ENCODE measurements around the gene FLRT1. TPM values are rescaled to one million over a fixed set of nuclear protein-coding genes. Genes with fewer than 3 reads are reported as not detected.

FLRT1 gene
- total RNA-seq, 1 experiment from 2014 or later: not detected

DNA sequence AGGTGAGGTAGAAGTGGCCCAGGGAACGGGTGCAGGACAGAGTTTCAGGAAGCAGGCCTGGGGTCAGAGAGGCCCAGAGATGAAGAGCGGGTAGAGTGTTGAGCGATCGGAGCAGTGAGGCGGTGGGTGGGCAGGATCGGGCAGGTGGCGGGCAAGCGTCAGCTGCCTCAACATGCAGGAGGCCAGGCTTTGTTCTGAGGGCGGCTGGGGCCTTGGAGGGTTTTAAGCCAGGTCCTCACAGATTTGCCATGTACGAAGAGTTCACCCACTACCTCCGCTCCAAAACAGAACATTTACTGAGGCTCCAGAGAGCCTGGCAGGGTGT, 29.4 kb downstream of the FLRT1 start:
- Histone ChIP-seq H3K36me3 (ENCODE audit: insufficient read depth, low read length) (no peaks in the 10 kb centered on the region), H3K27ac (ENCODE audit: low read length) (no peak overlapping the region), H3K9me3 (ENCODE audit: low read length) (no peaks in the 10 kb centered on the region), H3K4me2 (ENCODE audit: low read depth, low read length, poor library complexity, severe bottlenecking) (no peak overlapping the region), H2AFZ (ENCODE audit: low read length) (no peak overlapping the region), H3K9me2 (replicated peaks; ENCODE audit: insufficient read depth, low read length) (no peaks in the 10 kb centered on the region), H3K9ac (ENCODE audit: low read length) (no peak overlapping the region), H4K20me1 (ENCODE audit: insufficient read depth, low read depth, low read length) (peaks cover 4% of the 10 kb centered on the region; the same call in 1 of the 2 replicates), H3K4me3 (ENCODE audit: low read length) (no peak overlapping the region), H3K79me2 (ENCODE audit: low read length) (no peaks in the 10 kb centered on the region), H3K27me3 (ENCODE audit: low read length) (no peaks in the 10 kb centered on the region), H3K4me1 (ENCODE audit: low read length) (peaks cover 11% of the 10 kb centered on the region)
- no peak for DNase-seq

DNA sequence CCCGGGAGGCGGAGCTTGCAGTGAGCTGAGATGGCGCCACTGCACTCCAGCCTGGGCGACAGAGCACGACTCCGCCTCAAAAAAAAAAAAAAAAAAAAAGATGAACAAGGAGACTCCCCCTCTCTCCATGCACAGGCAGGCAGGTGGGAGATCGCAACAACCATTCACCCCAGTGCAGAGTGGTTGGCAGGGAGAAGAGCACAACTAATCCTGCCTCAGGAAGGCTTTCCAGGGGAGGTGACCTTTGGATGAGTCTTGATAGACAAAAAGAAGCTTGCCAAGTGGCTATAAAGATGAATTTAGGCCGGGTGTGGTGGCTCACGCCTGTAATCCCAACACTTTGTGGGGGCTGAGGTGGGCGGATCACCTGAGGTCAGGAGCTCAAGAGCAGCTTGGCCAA, 30.0 kb downstream of the FLRT1 start:
- Histone ChIP-seq H3K9me2 (replicated peaks; ENCODE audit: insufficient read depth, low read length) (no peaks in the 10 kb centered on the region), H3K36me3 (ENCODE audit: insufficient read depth, low read length) (no peaks in the 10 kb centered on the region), H2AFZ (ENCODE audit: low read length) (no peak overlapping the region), H3K9ac (ENCODE audit: low read length) (no peak overlapping the region), H4K20me1 (ENCODE audit: insufficient read depth, low read depth, low read length) (no peaks in the 10 kb centered on the region), H3K79me2 (ENCODE audit: low read length) (no peaks in the 10 kb centered on the region), H3K4me2 (ENCODE audit: low read depth, low read length, poor library complexity, severe bottlenecking) (no peak overlapping the region), H3K27ac (ENCODE audit: low read length) (no peak overlapping the region), H3K4me3 (ENCODE audit: low read length) (no peak overlapping the region), H3K4me1 (ENCODE audit: low read length) (peaks cover 6% of the 10 kb centered on the region), H3K27me3 (ENCODE audit: low read length) (no peaks in the 10 kb centered on the region), H3K9me3 (ENCODE audit: low read length) (no peaks in the 10 kb centered on the region)
- DNase-seq: no peak

DNA sequence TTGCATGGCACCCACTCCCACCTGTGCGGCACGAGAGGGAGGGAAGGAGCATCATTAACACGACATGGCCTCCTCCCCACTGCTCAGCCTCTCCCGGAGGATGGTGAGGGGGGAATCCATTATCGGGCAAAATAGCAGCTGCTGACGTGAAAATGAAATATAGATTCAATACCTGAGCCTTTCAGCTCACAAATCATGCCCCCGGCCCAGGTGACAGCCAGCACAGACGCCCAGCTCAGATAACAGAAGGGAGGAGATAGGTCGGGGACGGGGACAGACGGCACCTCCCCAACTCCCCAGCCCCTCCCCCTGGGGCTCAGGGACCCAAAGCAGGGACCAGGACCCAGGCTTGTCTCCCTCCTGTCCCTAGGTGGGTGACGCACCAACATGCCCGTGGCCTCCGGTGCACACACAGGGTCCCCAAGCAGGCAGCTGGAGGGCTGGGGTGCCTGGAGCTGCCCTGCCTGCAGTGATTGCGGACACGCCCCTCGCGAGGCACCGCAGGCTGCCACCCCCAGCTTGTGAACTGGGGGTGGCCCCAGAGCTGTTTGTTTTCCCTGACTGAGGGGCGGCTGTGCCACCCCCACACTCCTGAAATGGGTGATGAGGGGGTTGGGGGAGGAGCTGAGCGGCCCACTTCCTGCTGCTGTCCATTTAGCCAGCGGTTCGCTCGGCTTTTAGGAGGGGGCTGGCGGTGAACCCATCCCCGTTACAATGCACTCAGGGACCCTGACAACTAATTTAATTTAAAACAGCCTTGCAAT, 31.7 kb downstream of the FLRT1 start:
- H3K4me2 ChIP-seq (ENCODE audit: low read depth, low read length, poor library complexity, severe bottlenecking): no peak overlapping the region
- H3K4me1 ChIP-seq (ENCODE audit: low read length): no peaks in the 10 kb centered on the region
- no peaks in the 10 kb centered on the region for H3K27me3 ChIP-seq (ENCODE audit: low read length)
- H3K4me3 ChIP-seq (ENCODE audit: low read length): no peak overlapping the region
- H3K9me3 ChIP-seq (ENCODE audit: low read length): no peaks in the 10 kb centered on the region
- no peaks in the 10 kb centered on the region for H3K36me3 ChIP-seq (ENCODE audit: insufficient read depth, low read length)
- H4K20me1 ChIP-seq (ENCODE audit: insufficient read depth, low read depth, low read length): no peaks in the 10 kb centered on the region
- no peaks in the 10 kb centered on the region for H3K79me2 ChIP-seq (ENCODE audit: low read length)
- no peak for DNase-seq
- H3K9me2 ChIP-seq (replicated peaks; ENCODE audit: insufficient read depth, low read length): no peaks in the 10 kb centered on the region
- no peak overlapping the region for H2AFZ ChIP-seq (ENCODE audit: low read length)
- no peak overlapping the region for H3K27ac ChIP-seq (ENCODE audit: low read length)
- H3K9ac ChIP-seq (ENCODE audit: low read length): no peak overlapping the region

DNA sequence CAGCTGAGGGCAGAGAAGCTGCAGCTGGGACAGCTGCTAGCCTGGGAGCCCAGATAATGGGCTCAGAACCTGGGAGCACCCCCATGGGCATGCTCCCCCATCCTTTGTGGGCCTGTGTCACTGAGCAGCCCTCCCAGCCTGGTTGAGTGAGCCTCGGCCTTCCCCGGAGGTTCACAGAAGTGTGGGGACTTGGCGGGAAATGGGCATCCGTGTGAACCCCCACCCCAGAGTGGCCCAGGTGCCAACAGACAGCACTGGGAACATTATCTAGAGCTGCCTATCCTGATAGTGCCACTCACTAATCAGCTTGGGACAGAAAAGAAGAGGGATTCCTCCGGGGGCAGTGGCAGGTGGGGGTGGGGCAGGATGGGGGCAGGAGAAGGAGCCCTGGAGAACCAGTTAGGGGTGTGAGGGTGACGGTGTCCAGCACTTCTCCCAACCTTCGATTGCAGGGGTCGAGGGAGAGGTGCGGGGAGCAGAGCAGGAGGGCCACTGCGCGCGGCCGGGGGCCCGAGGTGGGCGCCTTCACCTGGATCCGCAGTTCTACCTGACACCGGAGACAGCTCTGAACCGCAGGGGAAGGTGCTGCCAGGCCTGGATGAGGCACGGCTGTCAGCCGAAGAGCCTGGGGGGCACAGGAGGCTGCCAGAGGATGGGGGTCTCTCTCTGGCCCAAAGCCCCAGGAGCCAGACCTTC, 33.1 kb downstream of the FLRT1 start:
- H3K9me3 ChIP-seq (ENCODE audit: low read length): no peaks in the 10 kb centered on the region

DNA sequence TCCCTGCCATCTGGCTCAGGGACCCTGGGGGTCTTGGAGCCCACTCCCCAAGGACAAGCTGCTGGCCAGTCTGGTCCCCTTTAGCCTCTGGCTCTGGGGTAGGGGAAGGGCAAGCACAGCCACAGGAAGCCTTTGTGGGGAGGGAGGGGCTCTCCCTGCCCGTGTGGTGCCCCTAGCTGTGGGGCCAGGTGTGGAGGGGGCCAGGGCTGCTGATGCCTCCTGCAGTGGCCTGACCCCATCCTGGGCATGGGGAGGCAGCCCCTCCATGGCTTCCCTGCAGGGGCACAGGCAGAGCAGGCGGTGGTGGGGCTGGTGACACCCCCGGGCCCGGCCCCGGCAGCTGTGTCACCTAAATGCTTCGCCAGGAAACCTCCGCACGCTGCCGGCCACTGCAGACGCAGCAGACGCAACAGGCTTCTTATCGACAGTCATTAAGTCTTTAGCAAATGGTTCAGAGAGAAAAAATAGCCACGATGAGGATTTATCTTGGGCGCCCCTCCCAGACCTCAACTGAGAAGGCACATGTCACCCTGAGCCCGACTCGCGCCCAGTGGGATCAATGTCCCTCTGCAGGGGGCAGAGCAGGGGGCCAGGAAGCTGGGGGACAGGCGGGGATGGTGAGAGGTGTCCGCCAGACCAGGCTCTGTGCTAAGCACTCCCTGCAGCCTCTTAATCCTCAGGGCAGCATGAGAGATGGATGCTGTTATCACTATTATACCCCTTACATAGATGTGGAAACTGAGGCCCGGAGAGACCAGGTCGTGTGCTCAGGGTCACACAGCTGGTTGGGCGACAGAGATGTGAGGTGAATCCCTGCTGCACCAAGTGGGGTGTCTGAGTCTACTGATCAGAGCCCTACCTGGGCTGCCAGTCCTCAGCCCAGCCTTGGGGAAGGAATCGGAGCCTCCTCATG, 33.9 kb downstream of the FLRT1 start:
- Histone ChIP-seq H3K36me3 (ENCODE audit: insufficient read depth, low read length) (no peaks in the 10 kb centered on the region), H3K79me2 (ENCODE audit: low read length) (no peaks in the 10 kb centered on the region), H4K20me1 (ENCODE audit: insufficient read depth, low read depth, low read length) (no peaks in the 10 kb centered on the region), H3K9me3 (ENCODE audit: low read length) (no peaks in the 10 kb centered on the region), H3K9ac (ENCODE audit: low read length) (no peak overlapping the region), H2AFZ (ENCODE audit: low read length) (no peak overlapping the region), H3K27me3 (ENCODE audit: low read length) (no peaks in the 10 kb centered on the region), H3K9me2 (replicated peaks; ENCODE audit: insufficient read depth, low read length) (no peaks in the 10 kb centered on the region), H3K4me3 (ENCODE audit: low read length) (no peak overlapping the region), H3K4me2 (ENCODE audit: low read depth, low read length, poor library complexity, severe bottlenecking) (no peak overlapping the region), H3K4me1 (ENCODE audit: low read length) (no peaks in the 10 kb centered on the region), H3K27ac (ENCODE audit: low read length) (no peak overlapping the region)
- no peak for DNase-seq

More for the DNA sequence above, 33.1 kb downstream of the FLRT1 start:
- no peak overlapping the region for H3K4me3 ChIP-seq (ENCODE audit: low read length)
- H3K4me1 ChIP-seq (ENCODE audit: low read length): no peaks in the 10 kb centered on the region
- no peak for DNase-seq
- no peaks in the 10 kb centered on the region for H3K36me3 ChIP-seq (ENCODE audit: insufficient read depth, low read length)
- no peaks in the 10 kb centered on the region for H3K79me2 ChIP-seq (ENCODE audit: low read length)
- no peaks in the 10 kb centered on the region for H3K9me2 ChIP-seq (replicated peaks; ENCODE audit: insufficient read depth, low read length)
- H3K27me3 ChIP-seq (ENCODE audit: low read length): no peaks in the 10 kb centered on the region
- no peak overlapping the region for H3K9ac ChIP-seq (ENCODE audit: low read length)
- no peak overlapping the region for H2AFZ ChIP-seq (ENCODE audit: low read length)
- no peak overlapping the region for H3K27ac ChIP-seq (ENCODE audit: low read length)
- no peaks in the 10 kb centered on the region for H4K20me1 ChIP-seq (ENCODE audit: insufficient read depth, low read depth, low read length)
- H3K4me2 ChIP-seq (ENCODE audit: low read depth, low read length, poor library complexity, severe bottlenecking): no peak overlapping the region

DNA sequence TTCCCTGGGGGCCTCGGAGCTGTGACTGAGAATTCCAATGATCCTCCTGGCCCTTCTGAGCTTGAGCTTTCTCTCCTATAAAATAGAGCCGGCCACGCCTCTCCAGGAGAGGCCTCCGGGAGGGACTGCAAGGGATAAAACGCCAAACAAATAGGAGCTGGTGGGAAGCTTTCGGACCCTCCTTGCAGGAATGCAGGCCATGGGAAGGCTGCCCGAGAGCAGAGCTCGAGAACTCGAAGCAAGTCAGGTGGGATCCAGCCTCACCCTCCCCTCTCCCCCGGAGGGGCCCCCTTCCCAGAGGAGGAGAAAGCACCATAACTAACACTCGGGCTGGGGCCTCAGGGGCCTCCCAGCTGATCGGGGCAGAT, 34.6 kb downstream of the FLRT1 start:
- H2AFZ ChIP-seq (ENCODE audit: low read length): no peak overlapping the region
- no peak overlapping the region for H3K27ac ChIP-seq (ENCODE audit: low read length)
- H4K20me1 ChIP-seq (ENCODE audit: insufficient read depth, low read depth, low read length): no peaks in the 10 kb centered on the region
- no peaks in the 10 kb centered on the region for H3K9me3 ChIP-seq (ENCODE audit: low read length)
- no peak overlapping the region for H3K4me2 ChIP-seq (ENCODE audit: low read depth, low read length, poor library complexity, severe bottlenecking)
- H3K27me3 ChIP-seq (ENCODE audit: low read length): no peaks in the 10 kb centered on the region
- H3K36me3 ChIP-seq (ENCODE audit: insufficient read depth, low read length): no peaks in the 10 kb centered on the region
- no peaks in the 10 kb centered on the region for H3K4me1 ChIP-seq (ENCODE audit: low read length)
- no peak overlapping the region for H3K4me3 ChIP-seq (ENCODE audit: low read length)
- DNase-seq: no peak
- no peaks in the 10 kb centered on the region for H3K79me2 ChIP-seq (ENCODE audit: low read length)
- no peaks in the 10 kb centered on the region for H3K9me2 ChIP-seq (replicated peaks; ENCODE audit: insufficient read depth, low read length)
- no peak overlapping the region for H3K9ac ChIP-seq (ENCODE audit: low read length)

DNA sequence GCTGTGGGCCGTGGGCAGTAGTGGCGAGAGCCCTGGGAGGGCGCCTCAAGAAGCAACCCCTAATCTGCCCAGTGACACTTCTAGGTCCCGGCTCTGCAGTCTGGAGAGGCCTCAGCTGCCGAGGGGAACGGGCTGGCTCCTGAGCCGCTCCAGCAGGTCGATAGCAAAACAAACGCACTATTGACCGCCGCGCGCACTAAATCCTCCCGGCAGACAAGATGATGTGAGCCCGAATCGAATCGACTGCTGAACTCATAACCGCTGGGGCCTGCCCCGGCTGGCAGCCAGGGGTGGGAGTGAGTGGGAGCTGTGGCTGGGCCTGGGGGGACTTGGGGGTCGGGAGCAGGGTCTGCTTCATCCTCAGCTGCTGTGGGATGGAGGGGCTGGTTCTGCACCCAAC, 36.1 kb downstream of the FLRT1 start:
- Histone ChIP-seq H3K9me3 (ENCODE audit: low read length) (no peaks in the 10 kb centered on the region), H3K36me3 (ENCODE audit: insufficient read depth, low read length) (no peaks in the 10 kb centered on the region), H3K9me2 (replicated peaks; ENCODE audit: insufficient read depth, low read length) (no peaks in the 10 kb centered on the region), H3K4me3 (ENCODE audit: low read length) (no peak overlapping the region), H3K4me1 (ENCODE audit: low read length) (no peaks in the 10 kb centered on the region), H3K4me2 (ENCODE audit: low read depth, low read length, poor library complexity, severe bottlenecking) (no peak overlapping the region), H2AFZ (ENCODE audit: low read length) (no peak overlapping the region), H3K9ac (ENCODE audit: low read length) (no peak overlapping the region), H3K27me3 (ENCODE audit: low read length) (no peaks in the 10 kb centered on the region), H4K20me1 (ENCODE audit: insufficient read depth, low read depth, low read length) (no peaks in the 10 kb centered on the region), H3K27ac (ENCODE audit: low read length) (no peak overlapping the region), H3K79me2 (ENCODE audit: low read length) (no peaks in the 10 kb centered on the region)
- no peak for DNase-seq

DNA sequence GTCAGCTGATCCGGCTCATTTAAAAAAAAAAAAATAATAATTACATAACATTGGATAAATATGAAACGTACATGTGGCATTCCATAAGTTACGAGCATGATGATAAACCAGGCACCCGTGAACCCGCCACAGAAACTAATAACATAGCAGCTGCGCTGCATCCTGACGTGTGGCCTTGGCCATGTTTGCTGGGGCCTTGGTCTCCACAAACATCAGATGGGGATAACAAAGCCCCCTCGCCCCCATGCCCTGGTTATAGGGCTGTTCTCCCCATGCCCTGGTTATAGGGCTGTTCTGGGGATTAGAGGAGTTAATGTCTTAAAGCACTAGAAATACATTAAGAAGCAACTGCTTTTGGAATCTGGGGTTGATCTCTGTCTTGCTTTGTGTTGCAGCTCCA, 36.7 kb downstream of the FLRT1 start:
- H3K27ac ChIP-seq (ENCODE audit: low read length): no peak overlapping the region
- H3K9ac ChIP-seq (ENCODE audit: low read length): no peak overlapping the region
- no peaks in the 10 kb centered on the region for H3K9me2 ChIP-seq (replicated peaks; ENCODE audit: insufficient read depth, low read length)
- no peaks in the 10 kb centered on the region for H3K79me2 ChIP-seq (ENCODE audit: low read length)
- H4K20me1 ChIP-seq (ENCODE audit: insufficient read depth, low read depth, low read length): no peaks in the 10 kb centered on the region
- no peaks in the 10 kb centered on the region for H3K9me3 ChIP-seq (ENCODE audit: low read length)
- H3K4me2 ChIP-seq (ENCODE audit: low read depth, low read length, poor library complexity, severe bottlenecking): no peak overlapping the region
- H2AFZ ChIP-seq (ENCODE audit: low read length): no peak overlapping the region
- H3K4me1 ChIP-seq (ENCODE audit: low read length): no peaks in the 10 kb centered on the region
- no peaks in the 10 kb centered on the region for H3K36me3 ChIP-seq (ENCODE audit: insufficient read depth, low read length)
- H3K4me3 ChIP-seq (ENCODE audit: low read length): no peak overlapping the region
- no peaks in the 10 kb centered on the region for H3K27me3 ChIP-seq (ENCODE audit: low read length)
- DNase-seq: no peak
